Suppressor macrophage (primary cell): Measurements from ENCODE around the gene CTBP1.

Source experiments
- DNase-seq, 4 experiments: peaks; one replicate each; pipeline ENCODE4 v3.0.0-alpha.2; 2020 to 2022

The CTBP1 gene

DNA sequence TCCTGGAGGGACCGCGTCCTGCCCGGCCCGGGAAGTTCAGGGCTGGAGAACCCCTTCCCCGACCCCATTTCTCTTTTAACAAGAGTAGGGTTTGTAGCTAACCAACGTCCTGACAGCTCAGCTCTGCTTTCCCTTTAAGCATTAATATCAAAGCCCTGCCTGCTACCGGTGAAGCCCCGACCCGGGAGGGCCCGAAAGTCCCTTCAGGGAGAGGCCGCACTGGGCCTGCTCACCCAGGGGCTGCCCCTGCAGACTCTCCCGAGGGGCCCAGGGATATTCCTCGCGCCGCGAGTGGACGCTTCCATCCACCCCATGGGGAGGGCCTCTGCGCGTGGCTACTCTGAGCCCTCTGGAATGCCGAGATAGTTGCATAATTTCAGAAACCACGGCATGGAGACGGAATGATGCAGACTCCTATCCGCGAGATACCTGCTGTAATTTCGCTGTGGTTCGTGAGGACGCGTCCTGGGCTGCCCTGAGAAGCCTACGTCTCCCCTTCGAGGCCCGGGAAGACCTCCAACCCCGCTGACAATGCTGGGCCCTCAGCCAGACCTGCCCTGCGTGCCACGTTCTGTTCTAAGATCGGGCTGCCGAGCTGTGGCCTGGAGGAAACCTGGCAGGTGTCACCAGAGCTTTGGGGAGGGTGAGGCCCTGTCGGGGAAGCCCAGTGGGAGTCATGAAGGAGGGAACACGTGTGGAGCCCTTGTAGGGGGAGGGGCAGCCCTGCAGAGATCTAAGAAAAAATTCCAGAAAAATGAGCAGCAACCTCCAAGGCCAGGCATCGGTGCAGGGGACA is 999 bp upstream of the CTBP1 start:
- peak in 1 of 4 experiments; percentile 17 for DNase-seq

GRCh38 chr4:1249148-1249730 is 309 bp upstream of the CTBP1 start:
- peak; percentile 94 to 98 (median 96) for DNase-seq

DNA sequence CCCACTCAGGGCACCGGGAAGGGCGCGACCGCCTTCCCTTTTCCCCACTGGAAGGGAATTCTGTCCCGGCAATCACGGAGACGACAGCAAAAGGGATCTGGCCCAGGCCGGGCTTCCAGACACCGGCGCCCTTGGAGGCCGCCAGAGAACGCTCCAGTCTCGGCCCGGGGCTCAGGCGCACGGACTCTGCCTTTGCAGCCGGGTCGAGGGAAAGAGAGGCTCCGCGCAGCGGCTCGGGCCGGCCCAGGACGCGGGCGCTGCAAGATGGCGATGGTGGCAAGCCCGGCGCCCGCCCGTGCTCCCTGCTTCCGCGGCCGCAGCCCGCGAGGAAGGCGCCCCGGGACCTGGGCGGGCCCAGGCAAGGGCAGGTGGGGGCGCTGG is 1.1 kb downstream of the CTBP1 start:
- DNase-seq, result no peak

- DNase-seq, result peak; percentile 63 to 78 (median 74)
Measured at GRCh38 chr4:1246901-1247863, 1.7 kb downstream of the CTBP1 start.

- DNase-seq, result peak in 1 of 4 experiments; percentile 18
Measured at GRCh38 chr4:1246111-1246881, 2.6 kb downstream of the CTBP1 start.

GRCh38 chr4:1245481-1246051 is 3.4 kb downstream of the CTBP1 start:
- peak in 1 of 4 experiments; percentile 3 for DNase-seq

- peak in 1 of 4 experiments; percentile 1 for DNase-seq
Measured at GRCh38 chr4:1244978-1245471, 3.9 kb downstream of the CTBP1 start.

DNA sequence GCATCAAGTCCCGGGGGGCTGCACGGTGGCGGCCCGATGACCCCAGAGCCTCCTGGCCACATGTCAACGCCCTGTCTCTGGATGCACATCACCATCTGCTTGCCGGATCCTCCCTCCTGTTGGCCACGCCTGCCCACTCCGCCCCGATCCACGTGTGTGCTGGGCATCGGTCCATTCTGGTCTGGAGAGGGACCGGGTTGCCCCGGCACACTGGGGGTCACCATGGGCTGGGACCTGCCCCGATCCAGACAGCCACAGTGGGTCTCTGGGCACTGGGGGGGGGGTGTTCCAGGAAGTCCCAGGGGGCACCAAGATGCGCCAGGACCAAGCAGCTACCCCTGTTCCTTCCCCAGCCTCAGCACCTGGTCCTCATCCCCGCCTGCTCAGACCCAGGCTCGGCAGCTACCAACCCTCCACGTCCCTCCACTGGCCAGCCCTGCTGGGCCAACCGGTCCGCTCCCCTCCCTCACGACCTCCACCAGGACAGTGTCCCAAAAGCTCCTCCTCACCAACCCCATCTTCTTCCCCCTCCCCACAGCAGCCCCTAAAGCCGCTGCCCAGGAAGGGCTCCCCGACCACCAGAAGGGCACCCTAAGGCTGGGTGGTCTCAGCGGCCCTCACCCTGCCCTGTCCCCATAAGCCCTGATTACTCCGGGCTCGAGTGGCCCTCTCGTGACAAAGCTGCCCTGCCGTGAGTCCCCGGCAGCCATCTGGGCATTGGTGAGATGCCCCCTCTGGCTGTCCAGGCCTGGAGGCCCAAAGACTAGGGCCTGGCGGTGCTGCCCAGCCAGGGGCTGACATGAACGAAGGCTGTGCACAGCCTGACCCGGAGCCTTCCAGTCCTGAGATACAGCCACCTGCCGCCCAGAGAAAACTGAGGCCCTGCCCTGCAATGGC is 4.6 kb downstream of the CTBP1 start:
- DNase-seq, result peak in 1 of 4 experiments; percentile 1

DNA sequence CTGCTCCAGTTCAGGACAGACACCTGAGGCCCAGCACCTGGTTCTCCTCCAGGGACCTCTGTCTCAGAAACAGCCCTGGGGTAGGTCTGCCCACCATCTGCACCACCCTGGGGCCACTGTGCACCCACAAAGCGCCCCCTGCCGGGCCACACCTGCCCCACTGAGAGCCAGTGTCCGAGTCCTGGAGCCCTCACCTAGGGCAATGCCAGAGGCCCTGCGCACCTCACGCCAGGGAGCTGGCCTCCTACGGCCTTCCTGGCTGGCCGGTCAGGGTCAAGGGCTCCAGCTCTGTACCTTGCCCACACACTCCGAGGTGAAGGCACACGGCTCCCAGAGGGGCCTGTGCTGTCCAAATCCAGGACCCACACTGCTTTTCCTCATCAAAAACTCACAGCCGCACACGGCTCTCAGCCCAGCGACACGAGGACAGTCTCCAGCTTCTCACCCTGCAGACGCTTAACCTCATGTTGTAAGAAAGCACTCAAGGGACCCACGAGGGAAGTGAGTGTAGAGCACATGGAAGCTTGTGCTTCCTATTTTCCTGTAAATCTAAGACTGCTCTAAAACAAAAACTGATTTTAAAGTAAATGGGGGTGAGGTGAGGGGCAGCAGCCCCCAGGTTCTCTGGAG is 5.4 kb downstream of the CTBP1 start:
- DNase-seq, result peak; percentile 46 to 70 (median 64)

DNA sequence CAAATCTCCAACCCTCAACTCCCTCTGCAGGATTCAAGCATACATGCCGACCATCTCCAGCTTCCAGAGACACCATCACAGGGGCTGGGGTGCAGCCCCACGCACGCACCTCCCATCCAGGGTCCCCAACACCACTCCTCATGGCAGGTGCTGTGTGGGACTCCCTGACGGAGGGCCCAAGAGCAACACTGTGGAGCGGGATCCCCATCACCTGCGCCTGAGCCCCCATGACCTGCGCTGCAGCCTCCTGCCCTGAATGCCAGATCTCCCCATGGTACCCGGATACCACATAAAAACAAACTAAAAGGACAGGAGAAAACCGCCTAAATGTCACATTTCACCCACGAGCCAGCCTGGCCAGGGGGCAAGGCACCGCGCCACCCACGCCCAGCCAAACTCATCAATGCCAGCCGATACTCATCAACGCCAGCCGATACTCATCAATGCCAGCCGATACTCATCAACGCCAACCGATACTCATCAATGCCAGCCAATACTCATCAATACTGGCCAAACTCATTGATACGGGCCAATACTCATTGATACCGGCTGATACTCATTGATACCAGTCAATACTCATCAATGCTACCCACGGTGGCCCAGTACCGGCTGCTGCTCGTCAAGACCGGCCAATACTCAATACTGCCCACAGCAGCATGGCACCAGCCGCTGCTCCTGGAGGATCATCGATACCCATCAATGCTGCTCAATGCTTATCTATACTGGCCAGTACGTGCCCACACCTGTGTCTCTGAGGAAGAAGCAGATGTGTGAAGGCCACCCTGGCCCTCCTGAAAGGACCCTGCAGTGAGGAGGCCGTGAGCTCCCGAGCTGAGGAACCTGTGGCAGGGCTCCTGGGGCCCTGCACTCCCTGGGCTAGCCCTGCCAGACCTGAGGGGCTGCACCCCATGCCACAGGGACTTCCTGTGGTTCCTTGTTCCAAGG is 6.2 kb downstream of the CTBP1 start:
- peak in 1 of 4 experiments; percentile 1 for DNase-seq

- peak in 1 of 4 experiments; percentile 1 for DNase-seq
Measured at GRCh38 chr4:1241936-1242505, 6.9 kb downstream of the CTBP1 start.

GRCh38 chr4:1241466-1241935 is 7.4 kb downstream of the CTBP1 start:
- DNase-seq, result no peak

GRCh38 chr4:1240721-1241465 is 8.0 kb downstream of the CTBP1 start:
- no peak for DNase-seq

GRCh38 chr4:1239950-1240307 is 9.0 kb downstream of the CTBP1 start:
- DNase-seq, result no peak

- no peak for DNase-seq
Measured at GRCh38 chr4:1239141-1239949, 9.6 kb downstream of the CTBP1 start.

GRCh38 chr4:1238676-1239000 is 10.3 kb downstream of the CTBP1 start:
- no peak for DNase-seq
